22Rv1 (cell line): ENCODE results near the gene POLR3H.

ENCODE experiments used
- CTCF ChIP-seq: fragments of 450-650 bp; IDR thresholded peaks from 2 replicates; pipeline ENCODE4 v1.5.1; 2017; ENCODE audit warnings: mild to moderate bottlenecking
- ZFX ChIP-seq: fragments of 450-650 bp; IDR thresholded peaks from 2 replicates; pipeline ENCODE4 v1.6.1; 2017; ENCODE audit warnings: antibody characterized with exemption, borderline replicate concordance

GRCh38 chr22:41516462-41516861 lies 27.8 kb downstream of the POLR3H start:
- no peak for TF ChIP-seq CTCF
- TF ChIP-seq ZFX: no peak
